NCI-H524 (cell line): ENCODE results near the gene PPP2R5C.
A peak's percentile ranks its signal among the peaks of the same experiment; 100 is the strongest.

Experiments
- DNase-seq, 2 experiments: peaks; one replicate each; lab custom pipeline; 2025; lab: John Stamatoyannopoulos, UW

PPP2R5C gene

GRCh38 chr14:101755591-101756324, 5.8 kb upstream of the PPP2R5C start:
- peak in 1 of 2 experiments; percentile 39 for DNase-seq

- no peak for DNase-seq
Measured at GRCh38 chr14:101757064-101757838, 4.3 kb upstream of the PPP2R5C start.

GRCh38 chr14:101757839-101758211, 3.7 kb upstream of the PPP2R5C start:
- DNase-seq = no peak

GRCh38 chr14:101758913-101759593, 2.5 kb upstream of the PPP2R5C start:
- DNase-seq = no peak

GRCh38 chr14:101760138-101761011, 1.1 kb upstream of the PPP2R5C start:
- DNase-seq = peak; percentile 94 to 98

- DNase-seq = peak in 1 of 2 experiments; percentile 60
Measured at GRCh38 chr14:101761881-101762529, 496 bp downstream of the PPP2R5C start.

- no peak for DNase-seq
Measured at GRCh38 chr14:101762530-101763101, 1.1 kb downstream of the PPP2R5C start.

- DNase-seq = no peak
Measured at GRCh38 chr14:101763941-101764709, 2.6 kb downstream of the PPP2R5C start.

- no peak for DNase-seq
Measured at GRCh38 chr14:101767618-101768362, 6.3 kb downstream of the PPP2R5C start.

- DNase-seq = no peak
Measured at GRCh38 chr14:101770183-101770582, 8.7 kb downstream of the PPP2R5C start.

- DNase-seq = no peak
Measured at GRCh38 chr14:101772770-101773169, 11.3 kb downstream of the PPP2R5C start.

GRCh38 chr14:101773378-101773777, 11.9 kb downstream of the PPP2R5C start:
- no peak for DNase-seq

- DNase-seq = peak; percentile 92 to 96
Measured at GRCh38 chr14:101774006-101774795, 12.7 kb downstream of the PPP2R5C start.

GRCh38 chr14:101774814-101775213, 13.3 kb downstream of the PPP2R5C start:
- DNase-seq = peak; percentile 62 to 75

- no peak for DNase-seq
Measured at GRCh38 chr14:101775826-101776225, 14.3 kb downstream of the PPP2R5C start.

- DNase-seq = no peak
Measured at GRCh38 chr14:101776344-101776743, 14.8 kb downstream of the PPP2R5C start.

- DNase-seq = no peak
Measured at GRCh38 chr14:101780390-101780789, 18.9 kb downstream of the PPP2R5C start.

- peak in 1 of 2 experiments; percentile 46 for DNase-seq
Measured at GRCh38 chr14:101780887-101781239, 19.4 kb downstream of the PPP2R5C start.
